Activated naive CD4-positive, alpha-beta T cell (primary cell): ENCODE data around the gene GIGYF1.
"Not testable (repeated sequence)": the region's sequence is repeated elsewhere in the genome, so short reads cannot be mapped to it uniquely, and the experiment has no call there.

Experiments used
- DNase-seq, 4 experiments: peaks; one replicate each; lab custom pipeline; 2025; lab: John Stamatoyannopoulos, UW

Gene GIGYF1

DNA sequence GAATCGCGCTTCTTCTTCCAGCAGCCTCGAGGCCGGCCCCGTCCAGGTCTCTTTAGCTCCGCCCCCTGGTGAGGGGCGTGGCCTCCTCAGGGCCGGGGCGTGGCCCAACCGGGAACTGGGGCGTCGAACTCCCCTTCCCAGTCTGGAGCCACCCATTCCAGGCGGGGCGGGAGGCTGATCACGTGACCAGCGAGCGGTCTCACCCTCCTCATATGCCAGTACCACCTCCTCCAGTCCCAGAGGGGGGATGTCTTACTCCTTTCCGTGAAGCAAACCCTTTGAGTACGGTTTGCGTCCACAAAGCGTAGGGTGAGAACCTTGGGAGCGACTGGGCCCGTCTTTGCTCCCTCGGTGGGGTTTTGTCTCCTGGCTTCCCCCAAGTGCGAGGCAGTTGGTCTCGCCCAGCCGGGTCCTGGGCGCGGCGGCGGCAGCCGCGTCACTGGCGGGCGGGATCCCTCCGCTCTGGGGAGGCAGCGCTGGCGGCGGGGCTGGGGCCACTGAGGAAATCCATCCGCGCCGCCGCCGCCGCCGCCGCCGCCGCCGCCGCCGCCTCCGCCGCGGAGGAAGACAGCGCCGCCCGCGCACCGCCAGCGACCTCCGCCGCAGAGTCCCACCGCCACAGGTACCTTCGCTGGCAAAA lies 20.6 kb downstream of the GIGYF1 start, which contains the start of gene GNB2:
GNB2 (plus strand) TSS at position 439 of the 640 bp plus-strand sequence. CDS start 2,526 bp downstream, outside the sequence.
- DNase-seq: peak; percentile 95 to 97 (median 96)

DNA sequence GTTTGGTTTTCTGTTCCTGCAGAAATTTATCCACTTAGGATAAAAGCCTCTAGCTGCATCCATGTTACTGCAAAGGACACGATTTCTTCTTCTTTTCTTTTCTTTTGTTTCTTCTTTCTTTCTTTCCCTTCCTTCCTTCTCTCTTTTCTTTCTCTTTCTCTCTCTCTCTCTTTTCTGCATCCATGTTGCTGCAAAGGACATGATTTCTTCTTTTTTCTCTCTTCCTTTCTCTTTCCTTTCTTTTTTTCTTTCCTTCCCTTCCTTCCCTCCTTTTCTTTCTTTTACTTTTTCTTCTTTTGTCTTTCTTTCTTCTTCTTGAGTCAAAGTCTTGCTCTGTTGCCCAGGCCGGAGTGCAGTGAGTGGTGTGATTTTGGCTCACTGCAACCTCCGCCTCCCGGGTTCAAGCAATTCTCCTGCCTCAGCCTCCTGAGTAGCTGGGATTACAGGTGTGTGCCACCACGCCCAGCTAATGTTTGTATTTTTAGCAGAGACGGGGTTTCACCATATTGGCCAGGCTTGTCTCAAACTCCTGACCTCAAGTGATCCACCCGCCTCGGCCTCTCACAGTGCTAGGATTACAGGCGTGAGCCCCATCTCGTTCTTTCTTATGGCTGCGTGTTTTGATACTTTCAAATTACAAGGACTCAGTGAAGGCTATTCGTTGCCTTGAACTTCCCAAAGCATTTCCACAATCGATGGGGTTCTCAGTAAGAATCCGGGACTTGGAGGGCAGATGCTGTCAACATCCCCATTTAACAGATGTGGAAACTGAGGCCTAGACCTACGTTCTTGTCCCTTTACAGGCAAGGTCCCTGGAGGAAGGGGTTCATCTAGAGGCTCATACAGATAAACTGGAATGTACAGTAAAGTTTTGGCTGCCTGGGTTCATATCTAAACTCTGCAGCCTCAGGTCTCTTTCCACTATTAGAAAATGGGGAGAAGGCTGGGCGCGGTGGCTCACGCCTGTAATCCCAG lies 22.4 kb downstream of the GIGYF1 start:
- DNase-seq: no peak

DNA sequence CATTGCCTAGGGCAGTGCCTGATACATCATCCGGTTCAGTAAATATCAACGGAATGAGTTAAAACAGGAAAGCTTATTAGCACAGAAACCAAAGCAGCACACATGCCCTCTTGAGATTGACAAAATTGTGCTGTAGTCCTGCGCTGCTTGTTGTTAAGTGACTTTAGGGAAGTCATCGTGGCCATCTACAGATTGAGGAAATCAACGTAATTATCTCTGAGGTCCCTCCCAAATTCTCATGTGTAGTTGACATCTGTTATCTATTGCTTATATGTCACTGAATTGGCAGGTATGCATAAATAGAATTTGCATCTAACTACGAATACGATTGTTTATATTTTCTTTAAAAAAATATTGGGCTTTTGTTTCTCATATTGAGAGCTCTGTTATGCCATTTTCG lies 24.0 kb downstream of the GIGYF1 start:
- DNase-seq: no peak

DNA sequence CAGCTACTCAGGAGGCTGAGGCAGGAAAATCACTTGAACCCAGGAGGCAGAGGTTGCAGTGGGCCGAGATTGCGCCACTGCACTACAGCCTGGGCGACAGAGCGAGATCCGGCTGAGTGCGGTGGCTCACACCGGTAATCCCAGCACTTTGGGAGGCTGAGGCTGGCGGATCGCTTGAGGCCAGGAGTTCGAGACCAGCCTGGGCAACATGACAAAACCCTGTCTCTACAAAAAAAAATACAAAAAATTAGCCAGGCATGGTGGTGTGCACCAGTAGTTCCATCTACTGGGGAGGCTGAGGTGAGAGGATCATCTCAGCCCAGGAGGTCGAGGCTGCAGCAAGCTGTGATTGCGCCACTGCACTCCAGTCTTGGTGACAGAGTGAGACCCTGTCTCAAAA lies 24.9 kb downstream of the GIGYF1 start:
- DNase-seq: not testable (repeated sequence)

DNA sequence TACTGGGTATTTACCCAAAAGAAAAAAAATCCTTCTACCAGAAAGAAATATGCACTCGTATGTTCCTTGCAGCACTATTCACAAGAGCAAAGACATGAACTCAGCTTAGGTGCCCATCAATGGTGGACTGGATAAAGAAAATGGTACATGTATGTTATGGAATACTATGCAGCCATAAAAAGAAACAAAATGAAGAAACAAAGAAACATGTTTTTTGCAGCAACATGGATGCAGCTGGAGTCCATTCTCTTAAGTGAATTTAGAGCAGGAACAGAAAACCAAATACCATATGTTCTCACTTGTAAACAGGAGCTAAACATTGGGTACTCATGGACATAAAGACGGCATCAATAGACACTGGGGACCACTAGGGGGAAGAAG lies 26.0 kb downstream of the GIGYF1 start:
- DNase-seq: no peak

DNA sequence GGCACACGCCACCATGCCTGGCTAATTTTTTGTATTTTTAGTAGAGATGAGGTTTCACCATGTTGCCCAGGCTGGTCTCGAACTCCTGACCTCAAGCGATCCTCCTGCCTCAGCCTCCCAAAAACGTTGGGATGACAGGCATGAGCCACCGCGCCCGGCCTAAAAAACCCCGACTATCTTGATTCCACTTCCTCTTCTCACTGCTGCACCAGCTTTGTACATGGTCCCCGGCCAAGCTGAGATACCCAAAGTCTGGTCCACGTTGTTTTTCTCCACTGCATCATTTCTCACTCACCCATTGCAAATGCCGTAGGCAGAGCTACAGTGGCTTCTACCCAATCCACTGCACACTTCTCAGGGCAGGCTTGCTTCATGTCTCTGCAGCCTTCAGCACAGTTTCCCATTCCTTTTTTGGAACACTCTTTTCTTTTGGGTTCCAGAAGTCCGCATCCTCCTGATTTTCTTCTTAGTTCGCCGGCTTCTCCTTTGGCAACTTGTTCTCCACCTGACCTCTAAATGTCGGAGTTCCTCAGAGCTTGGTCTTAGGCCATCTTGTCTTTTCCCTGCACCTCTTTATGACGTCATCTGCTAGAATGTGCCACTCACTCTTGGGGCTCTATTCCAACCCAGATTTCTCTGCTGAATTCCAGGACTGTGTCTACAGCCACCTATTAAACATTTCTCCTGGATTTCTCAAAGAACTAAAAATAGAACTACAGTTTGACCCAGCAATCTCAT lies 26.6 kb downstream of the GIGYF1 start:
- DNase-seq: no peak

DNA sequence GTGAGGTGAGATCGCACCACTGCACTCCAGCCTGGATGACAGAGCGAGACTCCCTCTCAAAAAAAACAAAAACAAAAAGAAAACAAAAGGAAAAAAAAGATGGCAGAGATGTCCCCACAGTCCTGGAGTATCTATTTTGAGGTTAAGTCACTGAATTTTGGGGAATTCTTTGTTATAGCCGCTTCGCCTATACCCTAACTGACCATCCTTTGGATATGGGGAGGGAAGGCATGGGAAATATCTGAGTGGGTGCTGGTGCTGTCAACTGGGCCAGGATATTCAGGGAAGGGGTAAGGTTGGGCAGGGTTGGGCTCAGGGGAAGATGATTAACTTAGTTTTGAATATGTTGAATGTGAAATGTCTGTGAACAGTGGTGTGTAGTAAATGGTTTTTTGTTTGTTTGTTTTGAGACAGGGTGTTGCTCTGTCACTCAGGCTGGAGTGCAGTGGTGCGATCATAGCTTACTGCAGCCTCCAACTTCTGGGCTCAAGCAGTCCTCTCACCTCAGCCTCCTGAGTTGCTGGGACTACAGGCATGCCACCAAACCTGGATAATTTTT lies 28.8 kb downstream of the GIGYF1 start:
- no peak for DNase-seq

DNA sequence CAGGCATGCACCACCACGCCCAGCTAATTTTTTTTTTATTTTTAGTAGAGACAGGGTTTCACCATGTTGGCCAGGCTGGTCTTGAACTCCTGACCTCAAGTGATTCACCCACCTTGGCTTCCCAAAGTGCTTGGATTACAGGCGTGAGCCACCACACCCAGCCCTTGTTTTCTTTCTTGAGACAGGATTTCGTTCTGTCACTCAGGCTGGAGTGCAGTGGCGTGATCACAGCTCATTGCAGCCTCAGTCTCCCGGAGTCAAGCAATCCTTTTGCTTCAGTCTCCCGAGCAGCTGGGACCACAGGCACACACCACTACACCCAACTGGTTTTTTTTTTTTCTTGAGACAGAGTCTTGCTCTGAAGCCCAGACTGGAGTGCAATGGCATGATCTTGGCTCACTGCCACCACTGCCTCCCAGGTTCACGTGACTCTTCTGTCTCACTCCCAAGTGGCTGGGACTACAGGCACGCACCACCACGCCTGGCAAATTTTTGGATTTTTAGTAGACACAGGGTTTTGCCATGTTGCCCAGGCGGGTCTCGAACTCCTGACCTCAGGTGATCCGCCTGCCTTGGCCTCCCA lies 31.8 kb downstream of the GIGYF1 start:
- not testable (repeated sequence) for DNase-seq

DNA sequence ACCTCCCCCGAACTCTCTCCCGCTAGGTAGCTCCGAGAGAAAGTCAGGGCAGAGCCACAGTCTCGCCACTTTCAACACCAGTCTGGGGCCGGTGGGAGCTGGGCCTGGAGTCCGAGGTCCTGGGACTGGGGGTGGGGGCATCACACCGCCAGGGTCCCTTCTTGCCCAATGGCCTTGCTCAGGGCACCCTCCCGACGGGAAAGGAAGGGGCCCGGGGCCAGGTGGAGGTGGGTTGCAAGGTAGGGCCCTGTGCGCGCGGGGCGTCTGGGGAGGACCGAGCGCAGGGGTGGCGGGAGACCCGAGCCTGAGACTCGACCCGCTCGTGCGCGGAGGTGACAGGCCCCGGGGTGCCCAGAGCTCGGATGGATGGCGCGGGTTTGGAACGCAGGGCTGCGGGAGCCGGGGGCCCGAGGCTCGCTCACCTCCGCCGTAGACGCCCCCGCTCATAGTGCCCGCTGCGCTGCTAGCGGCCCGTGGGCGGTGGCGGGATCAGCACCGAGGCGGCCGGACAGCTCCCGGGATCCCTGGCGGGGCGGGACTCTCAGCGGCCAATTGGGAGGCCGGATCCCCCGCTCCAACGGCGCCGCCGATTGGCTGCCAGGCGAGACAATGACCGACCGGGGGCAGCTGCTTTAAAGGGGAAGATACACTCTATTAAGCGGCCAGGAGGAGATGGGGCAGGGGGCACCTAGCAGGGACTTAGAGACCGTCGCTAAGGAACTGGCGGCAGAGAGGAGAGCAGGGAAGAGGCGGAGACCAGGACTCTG lies 38.0 kb downstream of the GIGYF1 start, which contains the start of gene ACTL6B:
ACTL6B (minus strand) TSS at position 541 of the 767 bp plus-strand sequence; CDS start at position 447, 94 bp downstream.
- peak in 1 of 4 experiments; percentile 49 for DNase-seq

DNA sequence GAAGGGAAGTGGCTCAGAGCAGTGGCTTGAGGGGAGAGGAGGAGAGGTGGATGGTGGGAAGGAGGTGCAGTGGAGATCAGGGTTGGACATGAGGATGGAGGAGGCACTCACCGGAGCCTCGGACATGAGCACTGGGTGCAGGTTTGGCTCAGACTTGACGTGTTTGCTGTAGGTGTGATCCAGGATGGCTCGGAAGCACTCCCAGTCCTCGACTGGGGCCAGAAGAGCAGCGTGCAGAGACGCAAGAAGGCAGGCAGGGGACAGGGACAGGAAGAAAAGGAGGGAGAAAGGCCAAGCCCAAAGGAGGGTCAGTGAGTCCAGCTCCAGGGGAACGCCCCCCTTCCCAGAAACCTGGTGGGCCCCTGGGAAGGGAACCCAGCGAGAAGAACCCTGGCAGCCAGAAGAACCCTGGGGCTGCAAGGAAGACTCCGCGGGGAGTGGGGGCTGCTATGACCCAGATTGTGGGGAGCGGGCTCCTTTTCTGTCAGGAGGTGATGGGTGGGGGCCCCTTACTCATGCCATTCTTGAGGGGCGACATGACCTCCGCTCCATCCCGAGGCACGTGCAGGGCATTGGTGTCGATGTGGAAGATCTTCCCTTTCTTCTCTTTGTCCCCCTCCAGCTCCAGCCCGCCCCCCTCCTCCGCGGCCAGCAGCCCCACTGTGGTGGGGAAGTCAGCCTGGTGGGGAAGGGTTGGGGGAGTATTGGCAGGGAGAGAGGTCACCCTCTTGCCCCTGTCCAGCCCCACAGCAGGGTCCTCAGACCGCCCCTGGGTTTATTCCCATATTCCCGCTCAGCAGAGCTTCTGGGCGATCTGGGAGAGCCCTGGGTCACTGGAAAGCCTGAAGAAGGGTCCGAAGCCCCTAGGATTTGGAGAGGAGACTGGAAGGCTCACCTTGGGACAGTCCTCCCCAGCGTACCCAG lies 38.9 kb downstream of the GIGYF1 start:
- no peak for DNase-seq

DNA sequence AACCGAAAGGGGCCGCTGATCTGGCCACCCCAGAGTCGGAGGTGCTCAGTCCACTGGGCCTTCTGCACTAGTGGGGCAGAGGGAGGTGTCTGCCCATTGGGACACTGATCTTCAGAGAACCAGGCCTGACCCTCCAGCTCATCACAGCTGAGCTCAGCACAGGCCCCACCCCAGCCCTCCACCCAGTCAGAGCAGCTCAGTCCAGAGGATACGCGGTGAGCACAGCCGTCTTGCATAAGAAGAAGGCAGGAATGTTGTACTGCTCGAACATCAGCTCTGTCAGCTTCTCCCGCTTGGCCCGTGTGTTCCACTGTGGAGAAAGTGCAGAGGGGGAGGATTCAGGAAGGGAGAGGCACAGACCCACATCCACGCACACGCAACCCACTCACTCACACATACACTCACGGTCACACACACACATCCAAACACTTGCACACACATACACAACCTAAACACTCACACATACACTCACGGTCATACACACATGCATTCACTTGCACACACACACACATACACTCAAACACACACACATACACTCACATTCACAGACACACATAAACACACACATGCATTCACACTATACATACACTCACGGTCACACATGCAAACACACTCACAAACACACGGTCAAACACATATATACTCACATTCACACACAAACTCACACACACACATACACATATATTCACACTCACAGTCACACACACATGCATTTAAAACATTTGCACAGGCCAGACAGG lies 44.1 kb downstream of the GIGYF1 start:
- DNase-seq: no peak

DNA sequence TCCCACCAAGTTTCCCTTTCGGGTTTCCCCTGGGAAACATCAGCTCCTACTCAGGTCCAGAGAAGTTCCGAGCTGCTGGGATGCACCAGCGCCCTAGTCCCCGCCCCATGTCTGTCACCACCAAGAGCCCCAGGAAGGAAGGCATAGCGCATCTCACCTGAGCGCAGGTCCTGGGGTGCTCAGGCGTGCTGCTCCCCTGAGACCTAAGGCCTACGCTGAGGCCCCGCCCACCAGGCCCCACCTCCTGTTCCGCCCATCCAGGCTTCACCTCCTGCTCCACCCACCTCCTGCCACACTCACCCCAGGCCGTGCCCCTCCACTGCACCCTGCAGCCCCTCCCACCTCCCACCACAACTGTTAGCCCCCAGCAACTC lies 51.5 kb downstream of the GIGYF1 start:
- DNase-seq: no peak

DNA sequence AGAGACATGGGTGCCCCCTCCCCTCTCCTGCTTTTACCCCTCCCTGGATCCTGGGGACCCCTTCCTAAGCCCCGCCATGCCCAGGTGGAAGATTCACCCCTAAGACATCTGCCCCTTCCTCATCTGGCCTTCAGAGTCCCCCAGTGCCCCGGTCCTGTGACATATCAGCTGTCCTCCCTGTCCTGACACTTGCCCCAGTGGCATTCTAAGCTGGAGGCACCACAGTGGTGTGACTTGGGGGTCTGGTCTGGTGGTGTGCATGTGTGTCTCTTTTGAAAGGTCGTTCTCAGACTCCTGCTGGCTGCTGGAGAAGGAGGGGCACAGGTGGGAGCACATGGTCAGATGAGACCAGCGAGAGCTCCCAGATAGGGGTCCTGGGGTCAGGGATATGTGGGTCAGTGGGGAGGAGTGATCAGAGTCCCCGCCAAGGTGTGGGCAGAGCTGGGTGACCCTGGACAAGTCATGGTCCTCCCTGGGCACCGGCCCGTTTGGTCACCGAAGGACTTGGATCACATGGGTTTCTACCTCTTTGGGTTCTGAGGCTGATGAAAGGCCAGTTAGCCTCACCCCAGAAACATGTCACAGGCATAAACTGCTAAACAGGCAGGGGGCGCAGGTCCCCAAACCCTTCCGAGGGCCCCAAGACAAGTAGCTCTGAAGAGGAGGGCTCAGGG lies 52.1 kb downstream of the GIGYF1 start:
- no peak for DNase-seq

DNA sequence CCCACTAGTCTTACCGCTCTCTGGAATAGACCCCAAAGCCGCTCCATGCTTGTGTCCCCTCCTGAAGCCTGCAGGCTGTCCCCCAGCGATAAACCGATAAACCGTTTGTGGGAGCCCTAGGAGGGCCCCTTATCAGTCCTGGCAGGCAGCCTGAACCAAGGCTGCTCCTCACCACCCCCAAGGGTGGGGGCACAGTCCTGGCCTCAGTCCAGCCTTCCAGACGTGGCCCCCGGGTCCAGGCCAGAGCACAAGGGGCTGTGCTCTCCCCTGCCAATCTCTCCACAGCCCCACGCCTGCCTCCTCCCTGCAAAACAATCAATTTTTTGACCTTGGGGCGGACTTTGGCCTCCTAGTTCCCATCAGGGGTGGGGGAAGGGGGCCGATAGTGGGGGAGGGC lies 52.6 kb downstream of the GIGYF1 start, which contains the start of gene TFR2:
TFR2 (minus strand) TSS at position 90 of the 397 bp plus-strand sequence; CDS start at position 47, 43 bp downstream.
- no peak for DNase-seq

DNA sequence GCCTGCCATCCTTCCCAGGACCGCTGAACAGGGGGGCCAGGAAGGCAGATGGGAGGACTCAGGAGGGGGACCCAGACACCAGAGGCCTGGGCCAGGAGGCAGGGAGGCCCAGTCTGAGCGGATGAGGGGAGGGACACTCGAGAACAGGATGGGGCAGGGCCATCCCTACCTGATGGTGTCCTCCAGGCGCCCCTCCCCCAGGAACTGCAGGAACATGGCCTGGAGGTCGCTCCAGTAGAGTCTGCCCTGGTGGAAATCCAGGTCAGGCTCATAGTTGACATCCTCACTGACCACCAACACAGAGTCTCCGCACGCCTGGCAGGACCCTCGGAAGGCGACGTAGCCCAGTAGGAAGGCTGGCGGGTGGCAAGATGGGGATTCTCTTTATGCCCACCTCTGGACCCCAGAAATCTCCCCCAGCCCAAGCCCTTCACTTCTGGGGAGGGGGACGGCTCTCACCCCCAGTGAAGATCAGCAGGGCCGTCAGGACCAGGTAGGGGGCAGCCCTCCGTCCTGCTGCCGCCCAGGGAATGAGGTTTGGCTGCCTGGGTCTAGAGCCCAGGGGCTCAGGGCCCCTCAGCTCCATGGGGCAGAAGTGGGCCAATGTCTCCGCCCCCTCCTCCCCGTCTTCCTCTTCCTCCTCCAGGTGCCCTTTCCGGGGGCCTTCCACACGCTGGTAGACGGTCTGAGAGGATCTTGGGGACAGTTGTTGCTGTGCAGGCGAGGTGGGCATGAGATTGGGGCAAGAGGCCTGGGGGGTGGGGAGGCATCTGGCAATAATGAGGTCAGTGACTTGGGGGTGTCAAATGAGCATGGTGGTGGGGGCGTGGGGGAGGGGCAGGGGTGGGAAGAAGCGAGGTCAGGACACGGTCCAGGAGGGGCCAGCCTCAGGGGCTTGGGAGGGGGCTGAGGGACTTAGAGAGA lies 53.3 kb downstream of the GIGYF1 start:
- DNase-seq: no peak

DNA sequence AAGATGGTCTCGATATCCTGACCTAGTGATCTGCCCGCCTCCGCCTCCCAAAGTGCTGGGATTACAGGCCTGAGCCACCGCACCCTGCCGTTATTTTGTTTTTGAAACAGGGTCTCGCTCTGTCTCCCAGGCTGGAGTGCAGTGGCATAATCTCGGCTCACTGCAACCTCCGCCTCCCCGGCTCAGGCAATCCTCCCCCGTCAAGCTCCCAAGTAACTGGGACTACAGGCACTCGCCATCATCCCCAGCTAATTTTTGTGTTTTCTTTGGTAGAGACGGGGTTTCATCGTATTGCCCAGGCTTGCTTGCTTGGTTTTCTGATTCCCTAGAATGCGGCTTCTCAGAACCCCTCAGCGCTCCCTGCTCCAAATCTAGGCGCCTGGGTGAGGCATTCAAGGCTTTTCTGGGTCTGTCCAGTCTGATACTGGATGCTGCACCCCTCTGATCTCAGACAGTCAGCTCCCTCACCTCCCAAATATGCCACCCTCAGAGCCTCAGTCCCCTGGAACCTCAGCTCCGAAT lies 54.0 kb downstream of the GIGYF1 start:
- DNase-seq: no peak
